DMS153 treated with DMSO at 0.1 percent for 48 hours (cell line): ENCODE results near the gene PRIM2.
"Not testable (repeated sequence)": the region's sequence is repeated elsewhere in the genome, so short reads cannot be mapped to it uniquely, and the experiment has no call there.

Source experiments
- DNase-seq: peaks from one replicate; lab custom pipeline; 2025; ENCODE audit not compliant: unreplicated experiment; lab: John Stamatoyannopoulos, UW

Gene PRIM2

GRCh38 chr6:57308755-57309154 lies 8.7 kb upstream of the PRIM2 start:
- not testable (repeated sequence) for DNase-seq

GRCh38 chr6:57310095-57310816 lies 7.2 kb upstream of the PRIM2 start:
- DNase-seq, result not testable (repeated sequence)

GRCh38 chr6:57310817-57311157 lies 6.6 kb upstream of the PRIM2 start:
- no peak for DNase-seq

- DNase-seq, result not testable (repeated sequence)
These were observed 6.0 kb upstream of the PRIM2 start for GRCh38 chr6:57311300-57312003.

GRCh38 chr6:57312004-57312345 lies 5.5 kb upstream of the PRIM2 start:
- DNase-seq, result no peak

- no peak for DNase-seq
These were observed 4.4 kb upstream of the PRIM2 start for GRCh38 chr6:57313009-57313408.

GRCh38 chr6:57313711-57314471 lies 3.5 kb upstream of the PRIM2 start:
- DNase-seq, result no peak

- DNase-seq, result no peak
These were observed 2.3 kb upstream of the PRIM2 start for GRCh38 chr6:57315111-57315510.

- DNase-seq, result no peak
These were observed 1.6 kb upstream of the PRIM2 start for GRCh38 chr6:57315851-57316250.

- DNase-seq, result peak; percentile 86
These were observed 810 bp upstream of the PRIM2 start for GRCh38 chr6:57316581-57317059.

- peak; percentile 2 for DNase-seq
These were observed 7.1 kb downstream of the PRIM2 start for GRCh38 chr6:57324538-57324937.

GRCh38 chr6:57327311-57327710 lies 9.9 kb downstream of the PRIM2 start:
- DNase-seq, result no peak

- DNase-seq, result no peak
These were observed 10.6 kb downstream of the PRIM2 start for GRCh38 chr6:57328074-57328473.

GRCh38 chr6:57329933-57330332 lies 12.5 kb downstream of the PRIM2 start:
- DNase-seq, result no peak

GRCh38 chr6:57342148-57342669 lies 24.8 kb downstream of the PRIM2 start:
- DNase-seq, result no peak

GRCh38 chr6:57343342-57343741 lies 25.9 kb downstream of the PRIM2 start:
- DNase-seq, result not testable (repeated sequence)

GRCh38 chr6:57346715-57347114 lies 29.3 kb downstream of the PRIM2 start:
- not testable (repeated sequence) for DNase-seq

GRCh38 chr6:57347597-57347996 lies 30.2 kb downstream of the PRIM2 start:
- DNase-seq, result not testable (repeated sequence)

- not testable (repeated sequence) for DNase-seq
These were observed 33.0 kb downstream of the PRIM2 start for GRCh38 chr6:57350443-57350842.

- not testable (repeated sequence) for DNase-seq
These were observed 35.2 kb downstream of the PRIM2 start for GRCh38 chr6:57352596-57352995.

GRCh38 chr6:57358319-57358718 lies 40.9 kb downstream of the PRIM2 start:
- not testable (repeated sequence) for DNase-seq

GRCh38 chr6:57359766-57360165 lies 42.3 kb downstream of the PRIM2 start:
- DNase-seq, result not testable (repeated sequence)
